ENCODE data around the gene TOX2. TPM values are rescaled to one million over a fixed set of nuclear protein-coding genes. Genes with fewer than 3 reads are reported as not detected.

TOX2 gene
- total RNA-seq, 1 experiment from 2014 or later = 25.4 TPM

- no peak for DNase-seq (ENCODE audit: low read depth)
Measured at GRCh38 chr20:44018942-44019637, 104.4 kb downstream of the TOX2 start.

GRCh38 chr20:44019638-44020335, 105.1 kb downstream of the TOX2 start:
- peak; percentile 81 for DNase-seq (ENCODE audit: low read depth)

DNA sequence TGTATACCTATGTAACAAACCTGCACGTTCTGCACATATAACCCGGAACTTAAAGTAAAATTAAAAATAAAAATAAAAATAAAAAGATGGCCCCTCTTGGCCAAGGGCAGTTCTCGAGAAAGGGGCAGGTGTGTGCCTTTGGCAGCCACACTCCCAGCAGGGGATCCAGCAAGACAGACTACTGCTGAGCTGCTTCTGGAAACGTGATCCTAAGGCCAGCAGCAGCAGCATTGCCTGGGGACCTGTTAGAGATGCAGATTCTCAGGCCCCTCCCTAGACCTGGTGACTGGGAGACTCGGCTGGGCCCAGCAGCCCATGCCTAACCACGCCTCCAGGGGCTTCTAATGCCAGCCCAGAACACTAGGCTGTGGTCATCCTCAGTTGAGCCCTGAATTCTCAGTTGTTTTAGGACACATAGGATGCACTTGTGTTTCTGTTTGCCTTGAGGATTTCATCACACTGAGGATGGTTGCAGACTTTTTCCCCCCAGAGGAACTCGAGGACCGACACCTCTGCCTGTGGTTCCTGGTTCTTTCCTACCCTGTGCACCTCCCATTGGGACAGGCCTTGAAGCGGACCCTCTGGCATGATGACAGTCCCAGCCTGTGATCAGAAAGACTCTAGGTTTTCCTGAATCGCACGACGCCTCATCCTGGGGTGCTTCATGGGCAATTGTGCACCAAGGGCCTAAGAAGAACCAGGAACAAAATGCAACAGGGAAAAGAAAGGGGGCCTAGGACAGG, 105.9 kb downstream of the TOX2 start:
- no peak for DNase-seq (ENCODE audit: low read depth)

- no peak for DNase-seq (ENCODE audit: low read depth)
Measured at GRCh38 chr20:44021186-44021585, 106.5 kb downstream of the TOX2 start.

GRCh38 chr20:44021900-44022299, 107.2 kb downstream of the TOX2 start:
- no peak for DNase-seq (ENCODE audit: low read depth)

GRCh38 chr20:44022464-44022863, 107.8 kb downstream of the TOX2 start:
- DNase-seq (ENCODE audit: low read depth) = no peak

DNA sequence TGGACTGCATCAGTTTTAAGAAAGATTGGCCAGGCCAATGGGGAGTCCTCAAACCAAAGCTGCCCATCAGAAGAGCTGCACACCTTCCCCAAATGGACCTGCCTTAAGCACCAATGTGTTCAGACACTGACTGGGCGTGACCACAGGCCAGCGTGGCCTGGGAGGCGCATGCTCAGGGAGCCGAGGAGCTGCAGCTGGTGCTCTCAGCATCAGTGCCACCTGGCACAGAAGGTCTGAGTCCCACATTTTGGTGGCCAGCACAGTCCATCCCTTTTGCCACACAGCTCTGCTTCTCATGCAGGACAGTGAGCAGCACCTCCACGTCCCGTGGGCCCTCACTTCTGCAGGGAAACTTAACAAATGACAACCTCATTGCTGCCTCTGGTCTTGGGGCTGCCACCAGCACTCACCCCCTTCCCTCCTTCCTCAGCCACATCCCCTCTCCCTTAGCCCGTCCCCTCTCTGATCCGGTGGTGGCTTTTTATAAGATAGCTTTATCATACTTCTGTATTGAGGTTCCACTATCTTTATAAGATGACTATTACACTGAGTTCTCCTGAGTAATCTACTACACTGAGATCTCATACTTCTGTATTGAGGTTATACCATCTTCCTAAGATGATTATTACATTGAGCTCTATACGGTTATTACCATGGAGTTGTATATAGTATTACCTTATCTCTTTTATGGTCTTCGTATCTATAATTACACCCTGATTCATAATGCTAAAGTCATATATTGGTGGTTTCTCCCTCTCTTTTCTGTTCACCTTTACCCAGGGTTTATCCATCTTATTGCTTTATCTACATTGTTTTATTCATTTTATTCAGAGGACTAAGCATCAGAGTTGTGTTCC, 109.1 kb downstream of the TOX2 start:
- no peak for DNase-seq (ENCODE audit: low read depth)

- DNase-seq (ENCODE audit: low read depth) = no peak
Measured at GRCh38 chr20:44024820-44025580, 110.3 kb downstream of the TOX2 start.

DNA sequence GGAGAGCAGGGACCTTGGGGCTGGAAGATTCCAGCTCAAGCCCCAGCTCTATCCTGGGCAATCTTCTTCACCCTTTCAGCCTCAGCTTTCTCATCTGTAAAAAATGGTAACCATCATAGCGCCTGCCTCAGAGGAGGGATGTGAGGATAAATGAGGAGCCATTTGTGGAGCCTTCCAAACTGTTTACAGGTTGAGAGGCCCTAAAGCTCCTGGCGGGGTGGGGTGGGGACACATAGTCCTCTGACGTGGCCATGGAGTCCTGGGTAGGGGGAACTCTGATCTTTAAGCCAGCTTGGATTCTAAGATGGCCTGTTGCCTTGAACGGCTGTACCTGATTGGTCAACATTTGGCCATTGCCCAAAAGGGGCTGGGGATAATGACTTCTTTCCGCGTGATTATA, 111.1 kb downstream of the TOX2 start:
- no peak for DNase-seq (ENCODE audit: low read depth)

DNA sequence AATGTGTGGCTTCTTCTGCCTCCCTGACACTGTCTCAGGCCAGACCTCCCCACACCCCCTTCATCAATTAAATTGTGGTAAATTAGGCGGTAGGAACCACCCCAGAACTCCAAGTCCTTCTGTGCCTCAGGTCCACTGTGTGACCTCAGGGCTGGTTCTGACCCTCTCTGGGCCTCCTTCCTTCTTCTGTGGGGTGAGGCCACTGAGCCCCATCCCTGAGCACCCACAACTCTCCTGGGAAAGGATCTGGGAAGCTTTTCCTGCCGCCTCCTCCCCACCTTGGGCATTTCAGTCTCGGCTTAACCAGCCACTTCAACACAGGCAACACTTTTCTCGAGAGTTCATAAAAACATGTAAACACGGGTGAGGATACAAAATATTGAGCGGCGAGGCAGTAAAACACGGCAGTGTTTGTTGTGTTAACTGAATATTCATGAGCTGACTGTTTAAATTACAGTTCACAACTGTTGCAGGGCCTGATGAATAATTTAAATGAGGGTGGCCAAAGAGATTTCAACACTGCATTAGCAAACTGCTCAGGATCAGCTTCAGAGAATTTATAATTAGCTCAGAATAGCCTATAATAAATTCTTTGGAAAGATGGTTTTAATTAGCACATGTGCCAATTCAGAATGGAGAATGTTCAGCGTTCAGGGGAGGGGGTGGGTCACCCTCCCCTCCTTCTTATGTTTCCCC, 112.1 kb downstream of the TOX2 start:
- DNase-seq (ENCODE audit: low read depth) = no peak

DNA sequence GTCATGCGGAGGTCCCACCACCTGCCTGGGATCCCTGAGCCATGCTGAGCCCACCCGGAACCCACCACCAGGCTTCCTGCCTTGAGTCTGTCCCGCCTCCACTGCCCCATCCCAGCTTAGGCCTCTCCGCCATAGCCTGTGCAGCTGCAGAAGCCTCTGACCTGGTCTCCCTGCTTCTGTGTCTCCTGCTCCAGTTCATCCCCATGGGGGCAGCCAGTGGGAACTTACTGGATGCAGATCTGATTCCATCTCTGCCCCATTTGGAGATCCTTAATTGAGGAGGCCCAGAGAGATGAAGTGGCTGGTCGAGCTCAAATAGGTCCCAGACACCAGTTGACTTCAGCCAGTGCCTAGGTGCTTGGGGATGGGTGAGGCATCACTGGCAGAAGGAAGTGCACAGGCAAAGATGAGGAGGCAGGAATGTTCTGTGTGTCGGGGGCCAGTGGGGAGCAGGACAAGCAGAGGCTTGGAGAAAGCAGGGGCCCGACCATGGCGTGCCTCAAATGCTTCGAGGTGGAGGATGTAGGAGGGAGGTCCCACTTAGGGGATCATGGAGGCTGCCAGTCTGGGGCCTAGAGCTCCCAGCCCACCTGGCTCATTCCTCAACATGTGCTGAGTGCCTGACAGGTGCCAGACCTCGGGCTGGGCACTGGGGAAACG, 112.8 kb downstream of the TOX2 start:
- DNase-seq (ENCODE audit: low read depth) = no peak

GRCh38 chr20:44028003-44028730, 113.5 kb downstream of the TOX2 start:
- no peak for DNase-seq (ENCODE audit: low read depth)

DNA sequence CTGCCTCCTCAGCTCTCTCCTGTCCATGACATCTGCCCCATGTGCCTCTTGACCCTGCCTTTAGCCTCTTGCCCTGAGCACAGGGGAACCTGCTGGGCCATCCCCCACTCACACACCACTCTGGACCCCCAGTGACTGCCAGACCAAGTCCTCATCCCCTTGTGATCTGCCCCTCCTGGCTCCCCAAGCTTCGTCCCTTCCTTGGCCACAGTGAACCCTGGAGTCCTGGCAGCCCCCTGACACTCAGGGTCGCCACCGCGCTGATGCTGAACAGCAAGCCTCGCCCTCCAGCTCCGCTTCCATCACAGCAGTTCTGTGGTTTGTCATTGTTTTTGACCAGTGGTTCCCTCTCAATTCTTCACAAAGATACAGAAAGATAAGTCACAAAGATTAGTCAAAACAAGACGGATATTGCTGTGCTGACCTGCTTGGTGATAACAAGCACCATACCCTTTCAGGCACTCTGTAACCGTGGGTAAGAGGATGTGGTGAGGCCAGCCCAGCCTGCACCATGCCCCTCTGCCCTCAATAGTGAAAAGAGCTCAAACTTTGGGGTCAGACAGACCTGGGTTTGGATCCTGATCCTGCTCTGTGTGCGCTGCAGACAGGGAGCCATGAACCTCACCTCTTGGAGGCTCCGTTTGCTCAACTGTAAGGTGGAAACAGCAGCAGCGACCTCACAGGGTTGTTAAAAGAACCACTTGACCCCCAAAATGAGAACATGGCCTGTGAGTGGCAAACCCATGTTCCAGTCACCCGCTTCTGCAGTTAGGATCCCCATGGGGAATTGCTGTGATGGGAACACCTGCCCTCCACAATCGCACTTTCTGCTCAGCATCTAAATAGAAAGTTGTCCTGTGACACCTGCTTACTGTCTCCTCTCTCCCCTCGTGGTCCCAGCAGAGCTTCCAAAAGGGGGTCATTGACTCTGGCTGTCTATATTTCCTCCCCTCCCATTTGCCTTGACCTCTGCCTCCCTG, 114.5 kb downstream of the TOX2 start:
- DNase-seq (ENCODE audit: low read depth) = no peak

DNA sequence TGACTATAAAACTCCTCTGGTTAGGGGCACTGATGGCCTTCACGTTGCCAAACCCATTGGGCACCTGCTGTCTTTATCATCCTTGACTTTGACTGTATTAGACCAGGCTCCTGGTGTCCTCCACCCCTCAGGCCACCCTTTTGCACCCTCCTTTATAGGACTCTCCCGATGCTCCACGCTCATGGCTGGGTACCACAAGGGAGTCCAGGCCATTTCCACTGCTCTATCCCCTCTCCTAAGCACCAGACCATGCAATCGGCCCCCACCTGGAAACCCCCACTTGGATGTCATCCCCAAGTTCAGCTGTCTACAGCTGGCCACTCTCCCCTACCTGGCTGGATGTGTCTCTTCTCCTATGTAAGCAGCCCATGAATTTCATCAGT, 115.2 kb downstream of the TOX2 start:
- no peak for DNase-seq (ENCODE audit: low read depth)

DNA sequence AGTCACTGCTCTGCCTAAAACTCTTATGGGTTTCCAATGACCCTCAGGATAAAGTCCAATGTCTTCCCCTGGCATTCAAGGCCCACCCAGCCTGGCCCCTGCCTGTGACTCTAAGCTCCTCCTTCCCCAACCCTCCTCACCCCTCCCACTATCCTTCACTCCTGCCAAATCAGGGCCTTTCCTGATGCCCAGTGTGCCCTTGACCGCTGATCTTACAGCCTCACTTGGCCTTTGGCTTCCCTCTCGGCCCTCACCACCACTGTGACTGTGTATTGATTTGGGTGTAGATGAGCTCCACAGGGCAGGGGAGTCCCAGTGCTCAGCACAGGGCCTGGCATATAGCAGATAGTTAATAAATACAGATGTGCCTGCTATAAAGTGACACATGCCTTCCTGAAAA, 115.7 kb downstream of the TOX2 start:
- DNase-seq (ENCODE audit: low read depth) = no peak

DNA sequence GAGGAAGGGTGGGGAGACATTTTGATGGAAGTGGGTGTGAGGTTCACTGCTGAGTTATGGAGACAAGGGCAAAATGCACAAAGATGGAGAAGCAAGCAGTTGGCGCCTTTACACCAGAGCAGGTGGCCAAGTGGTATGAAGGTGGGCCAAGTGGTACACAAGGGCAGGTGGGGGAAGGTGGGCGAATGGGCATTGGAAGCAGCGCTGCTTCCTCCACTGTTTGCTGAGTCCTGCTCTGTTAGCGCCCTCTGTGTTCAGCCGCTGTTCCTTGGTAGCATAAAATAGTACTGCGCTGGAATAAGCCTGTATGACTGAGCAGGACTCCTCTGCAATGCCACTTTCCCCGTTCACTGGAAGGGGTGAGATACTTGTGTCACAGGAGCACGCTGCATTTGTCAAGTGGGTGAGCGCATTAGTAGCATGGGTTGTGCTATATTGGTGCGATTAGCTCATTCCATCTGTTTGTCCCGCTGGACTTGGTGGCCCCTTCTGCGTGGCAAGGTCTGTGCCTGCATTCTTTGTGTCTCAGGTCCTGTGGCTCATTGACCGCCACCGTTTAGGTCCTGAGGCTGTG, 116.4 kb downstream of the TOX2 start:
- DNase-seq (ENCODE audit: low read depth) = no peak

DNA sequence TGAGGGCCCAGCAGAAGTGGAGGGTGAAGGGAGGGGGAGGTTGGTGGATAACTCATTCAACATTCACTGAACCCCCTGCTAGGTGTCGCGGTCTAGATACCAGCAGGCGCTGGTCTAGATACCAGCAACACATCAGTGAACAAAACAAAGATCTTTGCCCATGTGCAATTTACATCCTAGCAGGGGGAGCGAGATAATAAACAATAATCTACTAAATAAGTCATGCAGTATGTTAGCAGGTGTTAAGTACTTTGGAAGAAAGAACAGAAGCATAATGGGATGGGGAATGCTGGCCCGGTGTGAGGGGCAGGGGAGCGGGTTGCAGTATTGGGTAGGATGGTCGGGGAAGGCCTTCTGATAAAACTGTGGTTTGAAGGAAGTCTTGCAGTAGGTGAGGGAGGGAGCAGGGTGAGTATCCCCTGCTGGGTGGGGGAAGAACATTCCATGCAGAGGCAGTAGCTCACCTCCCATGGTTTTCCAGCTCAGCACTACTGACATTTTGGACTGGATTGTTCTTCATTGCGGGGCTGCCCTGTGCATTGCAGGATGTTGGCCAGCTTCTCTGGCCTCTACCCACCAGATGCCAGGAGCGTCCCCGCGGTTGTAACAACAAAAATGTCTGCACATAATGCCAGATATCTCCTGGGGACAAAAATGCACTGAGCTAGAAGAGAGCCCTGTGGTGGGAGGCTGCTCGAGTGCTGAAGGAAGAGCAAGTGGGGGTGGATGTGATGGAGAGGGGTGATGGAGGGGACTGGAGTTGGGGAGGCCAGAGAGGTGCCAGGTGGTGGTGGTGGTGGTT, 117.3 kb downstream of the TOX2 start:
- no peak for DNase-seq (ENCODE audit: low read depth)

Data from RPMI7951 (cell line).